Tibial nerve (tissue), 4 donors: Measurements from ENCODE around the gene DOK3. TPM values are rescaled to one million over a fixed set of nuclear protein-coding genes. Genes with fewer than 3 reads are reported as not detected.

Experiments used
- DNase-seq, 2 donors: peaks; one replicate each; pipeline ENCODE4 v3.0.0-alpha.2; 2019; ENCODE audit warnings: low spot score in 2 of 2
- H3K27ac ChIP-seq, 4 donors: fragments of 200-600 bp; sonication (generic) in 3 of 4; one replicate each; pipeline ENCODE4 v1.5.1; 2017 to 2019; ENCODE audit warnings: mild to moderate bottlenecking in 1 of 4
- H3K27me3 ChIP-seq, 2 donors: fragments of 200-600 bp; sonication (generic) in 1 of 2; one replicate each; pipeline versions ENCODE4 v1.5.1 to v1.6.0; 2017 to 2019
- H3K36me3 ChIP-seq, 3 donors: fragments of 200-600 bp; sonication (generic); one replicate each; pipeline ENCODE4 v1.5.1; 2018 to 2019
- H3K4me1 ChIP-seq, 4 donors: fragments of 200-600 bp; sonication (generic) in 3 of 4; one replicate each; pipeline ENCODE4 v1.5.1; 2017 to 2019
- H3K4me3 ChIP-seq, 4 donors: fragments of 200-600 bp; sonication (generic) in 3 of 4; one replicate each; pipeline ENCODE4 v1.5.1; 2017 to 2019; ENCODE audit warnings: mild to moderate bottlenecking in 1 of 4, moderate library complexity in 1 of 4
- H3K9me3 ChIP-seq, 4 donors: fragments of 200-600 bp; sonication (generic) in 3 of 4; one replicate each; pipeline ENCODE4 v1.5.1; 2017 to 2019
- EP300 ChIP-seq, 2 donors: sonication (generic); formaldehyde crosslinking; IDR thresholded peaks; one replicate each; pipeline ENCODE4 v1.6.1; 2017; ENCODE audit warnings: antibody characterized with exemption in 2 of 2, mild to moderate bottlenecking in 1 of 2
- POLR2A ChIP-seq, 2 donors: fragments of 450-650 bp; IDR thresholded peaks; one replicate each; pipeline ENCODE4 v1.6.1; 2017; ENCODE audit warnings: antibody characterized with exemption in 2 of 2, mild to moderate bottlenecking in 2 of 2, moderate library complexity in 2 of 2
- WGBS, 2 donors: methylation state at CpG; one replicate each; pipeline ENCODE4 v1.1.5; 2018; 5-methylcytosine and 5-hydroxymethylcytosine counted together
- total RNA-seq, 4 donors: library from RNA; depleted of rRNA; stranded (reverse); fragments of >200 nt; gene quantifications; one replicate each; pipeline ENCODE4 v1.1.0, GENCODE V29; 2016
- TF ChIP-seq, protein P1 (sequence below), 5 experiments: fragments of 200-600 bp in 3 of 5; fragments of 450-650 bp in 2 of 5; sonication (generic) in 3 of 5; IDR thresholded peaks; one replicate each; pipeline ENCODE4 v1.5.1; 2016 to 2019; ENCODE audit warnings: antibody characterized with exemption in 5 of 5, mild to moderate bottlenecking in 3 of 5, moderate library complexity in 2 of 5

The DOK3 gene
- total RNA-seq, 4 donors from 2014 or later: 7.8 to 20.1 (median 11.5) TPM

DNA sequence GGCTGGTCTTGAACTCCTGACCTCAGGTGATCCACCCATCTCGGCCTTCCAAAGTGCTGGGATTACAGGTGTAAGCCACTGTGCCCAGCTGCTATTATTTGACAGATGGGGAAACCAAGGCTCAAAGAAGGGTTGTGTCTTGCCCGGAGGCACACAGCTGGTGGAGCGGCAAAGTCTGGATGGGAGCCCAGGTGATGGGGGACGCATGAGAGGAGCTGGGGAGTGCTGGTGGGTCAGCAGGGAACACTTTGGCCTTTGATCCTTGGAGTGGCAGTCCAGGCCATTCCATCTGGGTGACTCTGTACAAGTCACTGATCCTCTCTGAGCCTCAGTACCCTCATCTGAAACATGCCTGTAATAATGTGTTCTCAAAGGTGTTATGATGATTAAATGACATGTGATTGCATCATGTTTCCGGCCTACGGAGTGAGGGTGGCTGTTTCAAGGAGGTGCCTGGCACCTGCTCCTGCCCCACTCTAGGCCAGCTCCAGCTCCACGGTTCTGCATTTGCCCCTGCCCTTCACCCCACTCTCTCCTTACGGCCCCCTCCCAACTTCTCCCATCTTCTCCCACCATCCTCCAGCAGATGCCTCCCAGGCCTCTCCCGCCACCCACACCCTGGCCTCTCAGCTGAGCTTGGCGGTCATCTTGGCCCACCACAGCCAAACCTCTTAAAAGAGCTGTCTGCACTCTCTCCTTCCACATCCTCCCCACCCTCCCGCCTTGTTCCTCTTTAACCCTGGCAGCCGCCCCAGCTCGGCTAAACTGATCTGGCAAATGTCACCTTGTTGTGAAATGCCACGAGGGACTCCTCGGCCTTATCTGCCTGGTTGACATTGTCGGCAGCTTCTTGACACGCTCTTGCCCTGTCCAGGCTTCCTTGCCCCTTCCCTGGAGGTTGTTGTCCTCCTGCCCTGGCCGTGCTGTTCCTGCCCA is 30.6 kb downstream of the DOK3 start:
- 42 to 46% methylated on average over 18 of the region's 18 CpGs for WGBS, 2 donors
- peak; percentile 76 to 82 for DNase-seq
- TF ChIP-seq, protein P1, sequence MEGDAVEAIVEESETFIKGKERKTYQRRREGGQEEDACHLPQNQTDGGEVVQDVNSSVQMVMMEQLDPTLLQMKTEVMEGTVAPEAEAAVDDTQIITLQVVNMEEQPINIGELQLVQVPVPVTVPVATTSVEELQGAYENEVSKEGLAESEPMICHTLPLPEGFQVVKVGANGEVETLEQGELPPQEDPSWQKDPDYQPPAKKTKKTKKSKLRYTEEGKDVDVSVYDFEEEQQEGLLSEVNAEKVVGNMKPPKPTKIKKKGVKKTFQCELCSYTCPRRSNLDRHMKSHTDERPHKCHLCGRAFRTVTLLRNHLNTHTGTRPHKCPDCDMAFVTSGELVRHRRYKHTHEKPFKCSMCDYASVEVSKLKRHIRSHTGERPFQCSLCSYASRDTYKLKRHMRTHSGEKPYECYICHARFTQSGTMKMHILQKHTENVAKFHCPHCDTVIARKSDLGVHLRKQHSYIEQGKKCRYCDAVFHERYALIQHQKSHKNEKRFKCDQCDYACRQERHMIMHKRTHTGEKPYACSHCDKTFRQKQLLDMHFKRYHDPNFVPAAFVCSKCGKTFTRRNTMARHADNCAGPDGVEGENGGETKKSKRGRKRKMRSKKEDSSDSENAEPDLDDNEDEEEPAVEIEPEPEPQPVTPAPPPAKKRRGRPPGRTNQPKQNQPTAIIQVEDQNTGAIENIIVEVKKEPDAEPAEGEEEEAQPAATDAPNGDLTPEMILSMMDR (IDR thresholded peaks at IDR 0.05): no peak
- TF ChIP-seq EP300 (IDR thresholded peaks at IDR 0.05): peak in 1 of 2 donors; percentile 44

DNA sequence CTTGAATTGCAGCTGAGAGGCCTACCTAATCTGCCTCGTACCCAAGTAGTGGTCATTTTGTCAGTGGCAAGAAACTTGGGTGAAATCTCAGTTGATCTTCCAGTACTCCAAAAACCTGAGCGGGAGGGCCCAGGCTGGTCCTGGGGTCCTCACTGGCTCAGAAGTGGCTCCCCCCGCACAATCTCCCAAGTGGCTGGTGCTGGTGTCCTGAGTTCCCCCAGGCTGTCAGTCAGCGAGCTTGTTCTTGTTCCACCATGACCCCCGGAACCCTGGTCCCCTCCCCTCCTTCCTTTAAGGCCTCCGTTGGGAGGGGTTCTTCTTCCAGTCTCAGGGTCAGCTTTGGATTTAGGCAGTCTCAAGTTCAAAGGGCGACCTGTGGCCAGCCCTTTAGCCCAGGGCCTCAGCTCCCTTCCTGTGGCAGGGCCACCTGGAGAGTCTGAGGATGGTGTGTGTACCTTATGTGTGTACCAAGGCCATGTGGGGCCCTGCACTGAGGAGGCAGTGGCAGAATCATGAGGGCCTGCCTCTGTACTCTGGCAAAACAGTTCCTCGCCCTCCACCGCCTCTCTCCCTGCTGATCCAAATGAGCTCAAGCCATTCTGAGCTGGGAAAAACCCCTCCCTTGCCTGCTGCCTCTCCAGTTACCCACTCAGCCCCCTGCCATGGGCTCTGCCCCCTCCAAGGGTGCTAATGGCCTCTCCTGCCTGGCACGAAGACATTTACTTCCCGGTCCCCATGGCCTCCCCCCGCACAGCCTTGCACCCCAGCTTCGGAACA is 31.7 kb downstream of the DOK3 start:
- Histone ChIP-seq H3K27ac (peak overlapping the region in 3 of 4 donors; percentile 5 to 81 (median 44)), H3K4me1 (peaks cover 0 to 73% (median 14%) of the 10 kb centered on the region in 4 donors), H3K4me3 (no peak overlapping the region)

More for the DNA sequence above, 30.6 kb downstream of the DOK3 start:
- H3K9me3 ChIP-seq: no peaks in the 10 kb centered on the region
- peak overlapping the region; percentile 5 to 83 (median 64) for H3K27ac ChIP-seq
- H3K36me3 ChIP-seq: peaks cover 0 to 27% (median 0%) of the 10 kb centered on the region in 3 donors
- no peaks in the 10 kb centered on the region for H3K27me3 ChIP-seq
- H3K4me1 ChIP-seq: peaks cover 0 to 72% (median 14%) of the 10 kb centered on the region in 4 donors
- no peak overlapping the region for H3K4me3 ChIP-seq

GRCh38 chr5:177476531-177477233 is 32.9 kb downstream of the DOK3 start:
- Histone ChIP-seq H3K9me3 (no peaks in the 10 kb centered on the region), H3K27me3 (no peaks in the 10 kb centered on the region), H3K36me3 (peaks cover 0 to 8% (median 0%) of the 10 kb centered on the region in 3 donors), H3K4me1 (peaks cover 0 to 85% (median 25%) of the 10 kb centered on the region in 4 donors), H3K27ac (peak overlapping the region in 2 of 4 donors; percentile 44 to 81), H3K4me3 (no peak overlapping the region)
- 65 to 68% methylated on average over 17 to 18 of the region's 18 CpGs for WGBS, 2 donors
- TF ChIP-seq EP300 (IDR thresholded peaks at IDR 0.05) (no peak), POLR2A (IDR thresholded peaks at IDR 0.05) (no peak)
- TF ChIP-seq, protein P1 (IDR thresholded peaks at IDR 0.05): no peak
- DNase-seq: peak in 1 of 2 donors; percentile 45

More for the DNA sequence above, 31.7 kb downstream of the DOK3 start:
- Histone ChIP-seq H3K36me3 (peaks cover 0 to 17% (median 0%) of the 10 kb centered on the region in 3 donors), H3K9me3 (no peaks in the 10 kb centered on the region), H3K27me3 (no peaks in the 10 kb centered on the region)
- TF ChIP-seq, protein P1 (IDR thresholded peaks at IDR 0.05): no peak
- TF ChIP-seq POLR2A (IDR thresholded peaks at IDR 0.05): no peak
- TF ChIP-seq EP300 (IDR thresholded peaks at IDR 0.05): no peak
- no peak for DNase-seq
- WGBS, 2 donors: 82 to 88% methylated on average over 12 to 13 of the region's 13 CpGs

- Histone ChIP-seq H3K36me3 (no peaks in the 10 kb centered on the region), H3K9me3 (no peaks in the 10 kb centered on the region), H3K27ac (peak overlapping the region in 3 of 4 donors; percentile 23 to 97 (median 81)), H3K4me1 (peaks cover 0 to 85% (median 29%) of the 10 kb centered on the region in 4 donors), H3K4me3 (no peak overlapping the region), H3K27me3 (no peaks in the 10 kb centered on the region)
- DNase-seq: no peak
- TF ChIP-seq EP300 (IDR thresholded peaks at IDR 0.05): no peak
- no peak for TF ChIP-seq POLR2A (IDR thresholded peaks at IDR 0.05)
- TF ChIP-seq, protein P1 (IDR thresholded peaks at IDR 0.05): no peak
- 57 to 63% methylated on average over 11 of the region's 11 CpGs for WGBS, 2 donors
Observed at GRCh38 chr5:177475563-177476427, 33.8 kb downstream of the DOK3 start.
